ENCODE data around the gene IMMP2L. TPM values are rescaled to one million over a fixed set of nuclear protein-coding genes. Genes with fewer than 3 reads are reported as not detected.
"Not testable (repeated sequence)": the region's sequence is repeated elsewhere in the genome, so short reads cannot be mapped to it uniquely, and the experiment has no call there.

The IMMP2L gene
- total RNA-seq, 1 donor from 2014 or later, result 35.5 TPM

- DNase-seq (ENCODE audit: low spot score), result no peak
These were observed 478.9 kb downstream of the IMMP2L start for GRCh38 chr7:111083413-111083812.

GRCh38 chr7:111082351-111082750 lies 479.9 kb downstream of the IMMP2L start:
- no peak for DNase-seq (ENCODE audit: low spot score)

DNA sequence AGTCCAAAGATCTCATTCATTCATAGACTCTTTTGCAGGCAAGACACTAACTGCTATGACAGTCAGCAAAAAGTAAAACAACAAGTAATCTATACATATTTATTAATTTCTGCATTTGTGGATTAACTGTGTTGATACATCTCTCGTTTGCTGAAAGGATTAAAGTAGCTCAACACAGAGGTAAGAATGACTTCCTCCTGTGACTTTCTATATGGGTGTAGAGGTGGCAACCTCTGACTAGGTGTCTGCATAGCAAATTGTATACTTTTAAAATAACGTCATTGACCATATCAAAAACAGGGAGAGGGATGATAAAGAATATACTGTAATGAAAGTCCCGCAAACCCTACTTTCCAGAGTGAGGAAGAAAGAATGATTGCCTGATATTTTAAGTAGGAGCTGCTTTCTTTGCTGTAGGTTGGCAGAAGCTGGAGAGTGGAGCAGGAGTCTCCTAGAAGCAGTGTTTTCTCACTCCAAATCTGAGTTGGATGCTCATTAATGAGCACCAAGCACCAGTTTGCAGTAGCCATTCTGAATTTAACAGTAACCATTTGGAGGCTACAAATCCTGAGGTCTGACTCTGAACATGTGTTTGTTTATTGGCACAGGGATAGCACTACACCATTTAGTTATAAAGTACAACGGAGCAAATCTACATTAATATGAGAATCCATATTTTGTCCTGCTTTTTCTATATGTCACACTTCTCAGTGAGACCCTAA lies 480.6 kb downstream of the IMMP2L start:
- DNase-seq (ENCODE audit: low spot score), result no peak

DNA sequence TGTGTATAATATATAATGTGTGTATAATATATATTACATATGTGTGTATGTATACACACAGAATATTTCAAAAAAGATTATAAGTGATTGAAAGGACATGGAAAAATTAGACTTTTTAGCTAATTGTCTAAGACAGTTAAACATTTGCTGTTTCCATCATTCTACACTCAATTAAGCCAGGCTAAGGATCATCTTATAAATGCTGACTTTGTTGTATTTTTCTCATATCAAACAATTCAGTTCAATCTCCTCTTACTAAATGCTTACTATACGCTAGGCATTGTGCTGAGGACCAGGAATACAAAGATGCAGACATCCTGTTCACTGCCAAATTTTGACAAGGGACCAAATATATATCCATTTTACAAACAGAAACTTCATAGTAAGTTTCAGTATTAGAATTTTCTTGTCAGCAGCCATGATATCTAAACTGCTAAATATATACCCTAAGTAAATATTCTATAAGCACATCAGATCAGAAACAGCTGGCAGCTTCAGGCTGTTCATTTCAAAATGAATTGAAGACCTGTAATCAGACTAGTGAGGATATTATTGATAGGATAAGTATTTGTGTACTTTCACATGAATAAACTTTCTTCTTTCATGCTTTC lies 481.7 kb downstream of the IMMP2L start:
- no peak for DNase-seq (ENCODE audit: low spot score)

DNA sequence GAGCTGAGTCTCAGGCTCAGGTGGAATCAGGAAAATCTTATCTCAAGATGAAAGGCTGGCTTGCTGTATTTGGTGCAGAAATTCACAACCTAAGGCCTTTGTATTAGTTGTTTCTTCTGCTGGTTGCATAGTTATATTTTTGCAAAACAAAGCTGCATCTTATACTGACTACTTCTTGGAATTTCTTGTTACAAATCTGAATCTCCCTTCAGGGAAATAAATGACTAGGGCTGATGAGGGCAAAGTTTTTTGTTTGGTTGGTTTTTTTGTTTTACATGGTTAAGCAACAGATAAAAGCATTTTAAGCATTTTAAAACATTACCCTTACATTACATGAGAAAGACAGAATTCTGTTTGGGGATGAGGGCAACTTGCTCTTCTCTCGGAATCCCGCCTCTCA lies 485.3 kb downstream of the IMMP2L start:
- DNase-seq (ENCODE audit: low spot score), result no peak

- no peak for DNase-seq (ENCODE audit: low spot score)
These were observed 486.1 kb downstream of the IMMP2L start for GRCh38 chr7:111076205-111076604.

- DNase-seq (ENCODE audit: low spot score), result no peak
These were observed 486.8 kb downstream of the IMMP2L start for GRCh38 chr7:111075498-111075897.

GRCh38 chr7:111074748-111075146 lies 487.5 kb downstream of the IMMP2L start:
- no peak for DNase-seq (ENCODE audit: low spot score)

- no peak for DNase-seq (ENCODE audit: low spot score)
These were observed 488.1 kb downstream of the IMMP2L start for GRCh38 chr7:111074071-111074747.

GRCh38 chr7:111072658-111073057 lies 489.6 kb downstream of the IMMP2L start:
- DNase-seq (ENCODE audit: low spot score), result not testable (repeated sequence)

- no peak for DNase-seq (ENCODE audit: low spot score)
These were observed 490.7 kb downstream of the IMMP2L start for GRCh38 chr7:111071556-111071955.

- no peak for DNase-seq (ENCODE audit: low spot score)
These were observed 493.7 kb downstream of the IMMP2L start for GRCh38 chr7:111068618-111069017.

DNA sequence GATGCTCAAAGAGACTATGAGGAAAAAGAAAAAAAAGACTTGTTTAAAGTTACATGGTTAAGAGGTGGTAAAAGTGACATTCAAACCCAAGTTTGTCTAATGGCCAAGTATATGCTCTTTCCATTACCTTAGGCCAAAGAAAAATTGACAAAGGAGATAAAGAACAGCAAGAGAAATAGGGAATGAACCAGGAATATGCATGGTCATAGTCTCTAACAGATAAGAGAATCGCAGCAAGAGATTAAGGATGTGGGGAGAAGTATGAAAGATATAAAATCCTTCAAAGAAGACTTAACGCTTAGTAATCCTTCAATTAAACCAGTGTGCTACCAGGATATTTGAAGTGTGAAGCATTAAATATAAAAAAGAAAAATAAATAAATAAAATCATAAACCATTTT lies 494.6 kb downstream of the IMMP2L start:
- DNase-seq (ENCODE audit: low spot score), result no peak

GRCh38 chr7:111067251-111067650 lies 495.0 kb downstream of the IMMP2L start:
- DNase-seq (ENCODE audit: low spot score), result no peak

DNA sequence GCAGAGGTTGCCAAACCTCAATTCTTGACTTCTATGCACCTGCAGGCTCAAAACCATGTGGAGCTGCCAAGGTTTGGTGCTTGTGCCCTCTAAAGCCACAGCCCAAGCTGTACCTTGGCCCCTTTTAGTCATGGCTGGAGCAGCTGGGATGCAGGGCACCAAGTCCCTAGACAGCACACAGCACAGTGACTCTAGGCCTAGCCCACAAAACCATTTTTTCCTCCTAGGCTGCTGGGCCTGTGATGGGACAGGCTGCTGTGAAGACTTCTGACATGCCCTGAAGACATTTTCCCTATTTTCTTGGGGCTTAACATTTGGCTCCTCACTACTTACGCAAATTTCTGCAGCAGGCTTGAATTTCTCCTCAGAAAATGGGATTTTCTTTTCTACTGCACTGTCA lies 499.1 kb downstream of the IMMP2L start:
- no peak for DNase-seq (ENCODE audit: low spot score)

GRCh38 chr7:111059833-111060232 lies 502.5 kb downstream of the IMMP2L start:
- DNase-seq (ENCODE audit: low spot score), result no peak

DNA sequence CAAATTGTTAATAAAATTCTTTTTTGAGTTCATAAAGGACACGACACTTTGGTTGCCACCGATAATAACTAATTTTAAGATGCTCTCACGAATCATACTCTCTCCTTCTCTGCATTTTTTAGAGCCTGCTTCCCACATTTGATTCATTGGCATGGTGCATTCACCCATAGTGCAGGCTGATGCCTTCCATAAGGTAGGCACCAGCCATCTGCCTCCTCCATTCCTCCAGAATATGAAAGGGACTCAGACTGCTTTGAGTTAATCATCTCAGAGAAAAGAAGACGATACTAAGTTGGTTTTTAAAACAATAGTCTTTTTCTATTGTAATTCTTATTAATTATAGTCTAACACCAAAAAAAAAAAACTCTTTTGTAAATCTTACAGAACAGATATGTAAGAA lies 505.2 kb downstream of the IMMP2L start:
- DNase-seq (ENCODE audit: low spot score), result no peak

GRCh38 chr7:111056371-111056770 lies 505.9 kb downstream of the IMMP2L start:
- DNase-seq (ENCODE audit: low spot score), result no peak

GRCh38 chr7:111053035-111053434 lies 509.3 kb downstream of the IMMP2L start:
- no peak for DNase-seq (ENCODE audit: low spot score)

DNA sequence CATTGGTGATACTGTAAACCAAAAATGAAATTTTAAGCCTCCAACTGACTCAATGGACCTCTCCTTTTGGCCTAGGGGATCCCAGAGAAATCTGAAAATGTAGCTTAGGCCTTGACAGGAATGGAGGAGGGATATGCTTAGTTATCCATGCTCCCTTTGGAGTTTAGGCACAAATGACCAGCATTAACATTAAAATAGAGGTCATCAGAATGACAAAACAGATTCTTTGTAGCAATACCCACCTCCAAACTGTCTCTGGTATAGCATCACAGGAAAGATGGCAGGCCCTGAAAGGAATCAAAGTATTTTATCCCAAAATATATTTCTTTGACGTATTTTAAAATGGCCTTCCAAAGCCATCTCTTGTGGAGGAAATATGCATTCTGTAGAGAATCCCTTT lies 510.5 kb downstream of the IMMP2L start:
- DNase-seq (ENCODE audit: low spot score), result no peak

DNA sequence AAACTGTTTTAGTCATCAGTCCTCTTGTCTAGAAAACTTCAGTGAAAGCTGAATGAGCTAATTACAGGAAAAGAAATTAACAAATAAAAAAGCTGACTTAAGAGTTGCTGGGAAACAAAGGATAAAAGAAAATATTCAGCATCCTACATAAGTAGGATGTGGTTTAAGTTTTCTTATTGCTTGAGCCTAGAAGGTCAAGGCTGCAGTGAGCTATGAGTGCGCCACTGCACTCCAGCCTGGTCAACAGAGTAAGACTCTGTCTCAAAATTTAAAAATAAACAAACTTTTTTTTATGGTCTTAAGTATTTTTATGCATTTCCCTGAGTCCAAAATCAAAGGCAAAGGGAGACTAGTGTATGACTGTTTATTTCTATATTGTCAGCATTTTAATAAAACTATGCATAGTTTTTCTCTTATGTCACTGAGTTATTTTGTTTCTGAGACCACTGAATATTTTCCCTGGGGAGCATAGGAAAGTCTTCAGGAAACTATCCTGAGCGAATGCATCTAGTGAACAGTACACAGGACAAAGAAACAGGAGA lies 511.3 kb downstream of the IMMP2L start:
- DNase-seq (ENCODE audit: low spot score), result no peak

- no peak for DNase-seq (ENCODE audit: low spot score)
These were observed 512.2 kb downstream of the IMMP2L start for GRCh38 chr7:111049971-111050680.

Data from mesenteric fat pad (tissue), 1 donor.